Esophagus squamous epithelium (tissue), 5 donors: ENCODE measurements around the gene TDRD10. TPM values are rescaled to one million over a fixed set of nuclear protein-coding genes. Genes with fewer than 3 reads are reported as not detected.
"Not testable (repeated sequence)": the region's sequence is repeated elsewhere in the genome, so short reads cannot be mapped to it uniquely, and the experiment has no call there.

Experiments
- DNase-seq: peaks from one replicate; lab custom pipeline; 2025; lab: John Stamatoyannopoulos, UW
- H3K27ac ChIP-seq, 4 donors: fragments of 200-600 bp; sonication (generic); one replicate each; pipeline ENCODE4 v1.5.1; 2016 to 2019; ENCODE audit warnings: mild to moderate bottlenecking in 1 of 4
- H3K27me3 ChIP-seq, 4 donors: fragments of 200-600 bp; sonication (generic); 1 replicate in 3 of 4; 2 replicates in 1 of 4; pipeline versions ENCODE4 v1.5.1 to v1.6.0; 2017 to 2021; ENCODE audit warnings: antibody characterized with exemption in 1 of 4
- H3K36me3 ChIP-seq, 3 donors: fragments of 200-600 bp; sonication (generic); one replicate each; pipeline ENCODE4 v1.5.1; 2016 to 2019
- H3K4me1 ChIP-seq, 3 donors: fragments of 200-600 bp; sonication (generic); one replicate each; pipeline ENCODE4 v1.5.1; 2017 to 2019
- H3K4me3 ChIP-seq, 4 donors: fragments of 200-600 bp; sonication (generic); 1 replicate in 3 of 4; 2 replicates in 1 of 4; pipeline ENCODE4 v1.5.1; 2016 to 2019; ENCODE audit warnings: mild to moderate bottlenecking in 2 of 4, moderate library complexity in 1 of 4
- H3K9me3 ChIP-seq, 3 donors: fragments of 200-600 bp; sonication (generic); one replicate each; pipeline ENCODE4 v1.5.1; 2016 to 2019
- CTCF ChIP-seq, 6 experiments: fragments of 450-650 bp in 4 of 6; fragments of 200-600 bp in 2 of 6; sonication (generic) in 2 of 6; IDR thresholded peaks; one replicate each; pipeline ENCODE4 v1.5.1; 2016 to 2019; ENCODE audit warnings: antibody characterized with exemption in 6 of 6, mild to moderate bottlenecking in 4 of 6, moderate library complexity in 4 of 6
- POLR2A ChIP-seq, 4 donors: fragments of 450-650 bp; IDR thresholded peaks; one replicate each; pipeline ENCODE4 v1.6.1; 2017; ENCODE audit warnings: antibody characterized with exemption in 4 of 4, mild to moderate bottlenecking in 4 of 4, moderate library complexity in 3 of 4
- WGBS, 2 donors: methylation state at CpG; one replicate each; pipeline ENCODE4 v1.1.5; 2018; 5-methylcytosine and 5-hydroxymethylcytosine counted together
- intact Hi-C: fragments of 100-400 bp; cut with DNase I; formaldehyde crosslinking; loops from one replicate; pipeline ENCODE4 v1.15.0; 2022
- total RNA-seq, 4 donors: library from RNA; depleted of rRNA; stranded (reverse); fragments of >200 nt; gene quantifications; one replicate each; pipeline ENCODE4 v1.1.0, GENCODE V29; 2016
- donor health status: DM: yes; HTN: yes; CAD: no.

TDRD10 gene
- total RNA-seq, 4 donors from 2014 or later: 0.26 to 2.7 TPM; not detected in 2

DNA sequence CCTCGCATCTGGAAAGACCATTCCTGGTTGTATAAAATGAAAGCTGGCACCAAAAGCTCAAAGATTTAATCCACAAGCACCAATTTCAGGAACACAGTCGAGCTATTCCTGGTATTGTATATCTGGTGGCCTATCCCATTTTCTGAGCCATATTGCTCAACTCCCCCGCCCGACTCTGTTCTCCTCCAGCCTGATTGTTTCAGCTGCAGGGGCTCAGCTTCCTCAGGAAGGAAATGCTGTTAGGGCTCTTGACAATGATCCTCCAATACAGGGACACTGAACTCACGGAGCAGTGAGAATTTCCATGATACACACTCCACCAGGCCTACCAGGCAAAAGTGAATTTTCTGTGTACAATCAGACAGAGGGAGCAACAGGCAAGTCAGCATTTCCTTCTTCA, 16.9 kb upstream of the TDRD10 start:
- Histone ChIP-seq H3K27ac (peak overlapping the region in 3 of 4 donors; percentile 21 to 63 (median 62)), H3K9me3 (no peaks in the 10 kb centered on the region), H3K4me1 (peaks cover 0 to 49% (median 22%) of the 10 kb centered on the region in 3 donors), H3K27me3 (no peaks in the 10 kb centered on the region), H3K4me3 (no peak overlapping the region), H3K36me3 (peaks cover 0 to 16% (median 0%) of the 10 kb centered on the region in 3 donors)
- intact Hi-C loops: no loop called here
- TF ChIP-seq POLR2A (IDR thresholded peaks at IDR 0.05) (no peak), CTCF (IDR thresholded peaks at IDR 0.05) (no peak)
- WGBS, 2 donors: 74 to 75% methylated on average over 5 of the region's 5 CpGs
- no peak for DNase-seq

GRCh38 chr1:154485910-154486496, 16.0 kb upstream of the TDRD10 start:
- H3K36me3 ChIP-seq: peaks cover 0 to 16% (median 0%) of the 10 kb centered on the region in 3 donors
- 32 to 48% methylated on average over 7 of the region's 7 CpGs for whole genome bisulfite sequencing, 2 donors
- no peaks in the 10 kb centered on the region for H3K9me3 ChIP-seq
- peak overlapping the region in 3 of 4 donors; percentile 10 to 62 (median 49) for H3K27ac ChIP-seq
- no peak overlapping the region for H3K4me3 ChIP-seq
- no peak for DNase-seq
- H3K4me1 ChIP-seq: peaks cover 0 to 54% (median 22%) of the 10 kb centered on the region in 3 donors
- TF ChIP-seq CTCF (IDR thresholded peaks at IDR 0.05) (no peak), POLR2A (IDR thresholded peaks at IDR 0.05) (no peak)
- intact Hi-C loops: no loop called here
- peaks cover 0 to 2% (median 0%) of the 10 kb centered on the region in 4 donors for H3K27me3 ChIP-seq

DNA sequence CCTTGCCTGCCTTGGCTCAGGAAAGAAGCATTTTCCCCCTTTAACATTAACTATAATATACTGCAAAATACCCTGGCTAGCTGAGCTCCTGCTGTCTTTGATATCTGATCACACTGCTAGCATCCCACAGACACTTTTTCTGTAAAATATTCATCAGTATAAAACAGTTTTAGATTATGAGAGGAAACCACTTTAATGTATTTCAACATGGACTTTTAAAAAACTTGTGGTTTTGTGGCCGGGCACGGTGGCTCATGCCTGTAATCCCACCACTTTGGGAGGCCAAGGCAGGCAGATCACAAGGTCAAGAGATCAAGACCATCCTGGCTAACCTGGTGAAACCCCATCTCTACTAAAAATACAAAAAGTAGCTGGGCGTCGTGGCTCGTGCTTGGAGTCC, 15.3 kb upstream of the TDRD10 start:
- H3K4me3 ChIP-seq, H3K27me3 ChIP-seq, H3K9me3 ChIP-seq, intact Hi-C loops, DNase-seq: not testable (repeated sequence)
- Histone ChIP-seq H3K36me3 (peaks cover 0 to 16% (median 0%) of the 10 kb centered on the region in 3 donors), H3K4me1 (peaks cover 0 to 62% (median 22%) of the 10 kb centered on the region in 3 donors), H3K27ac (peak overlapping the region in 3 of 4 donors; percentile 19 to 62 (median 49))
- 20 to 74% methylated on average over 2 to 5 of the region's 5 CpGs for WGBS, 2 donors

GRCh38 chr1:154488922-154489321, 13.1 kb upstream of the TDRD10 start:
- peak overlapping the region in 1 of 4 donors; percentile 44 for H3K27ac ChIP-seq
- no peak for DNase-seq
- WGBS, 2 donors: 86 to 88% methylated on average over 16 to 17 of the region's 20 CpGs

DNA sequence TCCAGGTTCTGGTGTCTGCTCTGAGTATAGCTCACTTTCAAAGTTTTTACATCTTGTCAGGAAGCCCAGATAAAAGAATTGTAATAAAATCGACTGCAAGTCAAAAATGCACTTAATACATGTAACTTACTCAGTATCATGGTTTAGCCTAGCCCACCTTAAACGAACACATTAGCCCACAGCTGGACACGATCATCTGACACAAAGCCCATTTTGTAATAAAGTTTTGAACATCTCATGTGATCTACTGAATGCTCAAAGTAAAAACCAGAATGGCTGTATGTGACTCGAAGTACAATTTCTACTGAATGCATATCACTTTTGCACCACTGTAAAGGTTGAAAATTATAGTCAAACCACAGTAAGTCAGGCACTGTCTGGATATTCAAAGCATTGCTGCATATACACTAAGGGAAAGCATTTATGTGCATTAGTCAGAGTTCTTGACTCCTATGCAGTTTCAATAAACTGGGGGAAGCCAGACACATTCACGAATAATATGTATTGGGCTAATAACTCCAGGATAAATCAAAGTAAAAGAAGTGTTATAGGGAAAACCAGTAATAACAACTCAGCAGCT, 12.2 kb upstream of the TDRD10 start:
- no peaks in the 10 kb centered on the region for H3K9me3 ChIP-seq
- H3K36me3 ChIP-seq: peaks cover 0 to 6% (median 0%) of the 10 kb centered on the region in 3 donors
- H3K27ac ChIP-seq: peak overlapping the region in 2 of 4 donors; percentile 17 to 38
- peaks cover 0 to 8% (median 0%) of the 10 kb centered on the region in 4 donors for H3K27me3 ChIP-seq
- intact Hi-C loops: loop anchor here (10.0 kb wide), 1 partner anchor 55 kb away; no protein-coding TSS in a partner anchor
- DNase-seq: no peak
- peaks cover 0 to 63% (median 19%) of the 10 kb centered on the region in 3 donors for H3K4me1 ChIP-seq
- no peak overlapping the region for H3K4me3 ChIP-seq
- WGBS, 2 donors: 61 to 70% methylated on average over 5 of the region's 5 CpGs
- no peak for TF ChIP-seq CTCF (IDR thresholded peaks at IDR 0.05)
- TF ChIP-seq POLR2A (IDR thresholded peaks at IDR 0.05): no peak

More at GRCh38 chr1:154488922-154489321, 13.1 kb upstream of the TDRD10 start:
- Histone ChIP-seq H3K4me3 (no peak overlapping the region), H3K36me3 (peaks cover 0 to 9% (median 0%) of the 10 kb centered on the region in 3 donors), H3K27me3 (peaks cover 0 to 8% (median 0%) of the 10 kb centered on the region in 4 donors), H3K4me1 (peaks cover 0 to 67% (median 22%) of the 10 kb centered on the region in 3 donors), H3K9me3 (no peaks in the 10 kb centered on the region)
- TF ChIP-seq CTCF (IDR thresholded peaks at IDR 0.05) (no peak), POLR2A (IDR thresholded peaks at IDR 0.05) (no peak)
- intact Hi-C loops: no loop called here
